Activated CD4-positive, CD25-positive, alpha-beta regulatory T cell treated with anti-CD3 and anti-CD28 coated beads, Interleukin-2, amount 50 U/mL, for 72 hours (primary cell): ENCODE data around the gene NIFK.
"Not testable (repeated sequence)": the region's sequence is repeated elsewhere in the genome, so short reads cannot be mapped to it uniquely, and the experiment has no call there.

ENCODE experiments used
- DNase-seq: peaks from one replicate; pipeline ENCODE4 v3.0.0; 2021

The NIFK gene

DNA sequence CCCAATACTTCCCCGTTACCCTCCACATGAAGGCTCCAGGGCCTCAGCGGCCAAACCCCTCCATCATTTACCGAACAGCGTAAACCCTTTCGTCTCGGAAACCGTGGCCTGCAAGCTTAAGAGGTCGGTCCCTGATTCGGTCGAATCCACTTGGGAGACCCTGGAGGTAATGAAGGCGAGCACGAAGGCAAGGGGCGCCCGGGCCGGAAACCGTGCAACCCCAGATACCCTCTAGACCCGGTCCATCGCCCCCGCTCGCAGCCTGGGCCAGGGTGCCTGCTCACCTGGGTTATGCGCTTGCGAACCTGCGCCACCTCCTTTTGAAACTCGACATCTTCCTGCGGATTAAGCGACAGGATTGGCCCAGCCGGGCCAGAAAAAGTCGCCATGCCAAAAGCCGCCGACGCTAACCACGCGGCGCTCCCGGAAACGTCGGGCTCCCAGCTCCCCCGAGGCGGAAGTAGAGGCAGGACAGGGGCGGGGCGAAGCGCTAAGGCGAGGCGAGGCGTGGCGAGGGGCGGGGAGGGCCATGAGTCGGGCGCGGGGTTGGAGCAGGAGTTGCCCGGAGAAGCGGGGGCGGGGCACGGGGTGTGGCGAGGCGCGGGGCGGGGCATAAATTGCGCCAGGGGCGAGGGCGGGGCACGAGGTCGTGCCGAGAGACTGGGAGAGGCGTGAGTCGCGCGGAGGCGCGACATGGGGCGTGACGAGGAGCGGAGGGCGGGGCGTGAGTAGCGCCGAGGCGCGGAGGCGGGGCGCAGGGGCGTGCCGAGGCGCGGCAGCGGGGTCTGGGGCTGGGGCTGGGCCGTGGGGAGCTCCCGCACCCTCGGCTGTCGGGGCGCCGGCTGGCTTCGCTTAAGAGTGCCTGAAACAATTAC lies at the start of gene NIFK:
TSS of gene NIFK (minus strand) at position 414 of the 875 bp plus-strand sequence. CDS start at position 389, 25 bp downstream.
- peak; percentile 100 for DNase-seq

DNA sequence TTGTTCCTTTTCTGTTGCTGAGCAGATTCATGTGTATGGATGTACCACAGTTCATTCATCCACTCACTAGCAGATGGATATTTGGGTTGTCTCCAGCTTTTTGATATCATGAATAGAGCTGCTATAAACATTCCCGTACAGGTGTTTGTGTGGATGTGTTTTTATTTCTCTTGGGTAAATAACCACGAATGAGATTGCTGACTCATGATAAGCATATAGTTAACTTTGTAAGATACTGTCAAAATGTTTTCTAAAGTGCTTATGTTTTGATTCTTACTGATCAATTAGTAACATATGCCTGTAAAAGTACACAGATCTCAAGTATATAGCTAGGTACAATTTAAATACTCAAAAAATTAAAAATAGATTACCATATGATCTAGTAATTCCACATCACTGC lies 46.5 kb upstream of the NIFK start:
- no peak for DNase-seq

DNA sequence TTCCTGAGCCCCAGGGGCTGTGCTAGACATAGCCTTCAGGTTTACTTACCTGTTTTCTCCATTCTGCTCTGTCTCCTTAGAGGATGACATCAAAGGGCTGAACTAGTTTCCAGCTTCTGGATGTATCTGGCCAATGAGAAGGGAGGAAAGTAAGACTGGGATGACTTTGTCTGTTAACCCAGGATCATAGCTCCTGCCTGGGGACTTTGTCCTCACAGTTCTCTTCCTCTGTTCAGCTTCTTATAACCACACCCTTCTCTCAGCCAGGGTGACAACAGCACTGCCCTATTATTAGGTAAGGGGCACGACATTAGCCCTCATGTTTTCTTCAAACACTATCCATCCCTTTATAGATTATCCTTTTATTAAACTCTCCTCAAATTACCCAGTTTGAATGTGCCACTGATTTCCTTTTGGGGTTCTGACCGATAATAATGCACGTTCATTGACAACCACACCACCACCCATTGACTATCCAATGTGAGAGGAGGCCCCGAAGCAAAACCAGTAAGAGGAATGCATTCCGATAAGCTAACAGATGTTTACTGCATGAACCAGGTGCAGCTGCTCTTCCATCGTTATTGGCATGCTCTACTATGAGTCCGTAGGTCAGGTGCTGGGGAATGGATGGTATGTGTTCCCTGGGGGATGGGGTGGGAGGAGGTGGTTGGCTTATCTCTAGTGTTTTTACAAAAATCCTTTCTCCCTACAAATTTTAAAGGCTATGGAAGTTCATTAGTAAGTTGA lies 42.2 kb upstream of the NIFK start:
- DNase-seq: no peak

DNA sequence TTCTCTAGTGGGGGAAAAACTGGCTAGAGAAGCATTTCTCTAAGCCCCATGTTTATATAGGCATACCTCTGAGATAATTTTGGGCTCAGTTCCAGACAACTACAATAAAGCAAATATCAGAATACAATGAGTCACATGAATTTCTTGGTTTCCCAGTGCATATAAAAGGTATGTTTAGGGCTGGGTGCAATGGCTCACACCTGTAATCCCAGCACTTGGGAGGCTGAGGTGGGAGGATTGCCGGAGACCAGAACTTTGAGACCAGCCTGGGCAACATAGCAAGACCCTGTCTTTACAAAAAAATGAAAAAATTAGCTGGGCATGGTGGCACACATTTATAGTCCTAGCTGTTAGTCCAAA lies 41.0 kb upstream of the NIFK start:
- no peak for DNase-seq

DNA sequence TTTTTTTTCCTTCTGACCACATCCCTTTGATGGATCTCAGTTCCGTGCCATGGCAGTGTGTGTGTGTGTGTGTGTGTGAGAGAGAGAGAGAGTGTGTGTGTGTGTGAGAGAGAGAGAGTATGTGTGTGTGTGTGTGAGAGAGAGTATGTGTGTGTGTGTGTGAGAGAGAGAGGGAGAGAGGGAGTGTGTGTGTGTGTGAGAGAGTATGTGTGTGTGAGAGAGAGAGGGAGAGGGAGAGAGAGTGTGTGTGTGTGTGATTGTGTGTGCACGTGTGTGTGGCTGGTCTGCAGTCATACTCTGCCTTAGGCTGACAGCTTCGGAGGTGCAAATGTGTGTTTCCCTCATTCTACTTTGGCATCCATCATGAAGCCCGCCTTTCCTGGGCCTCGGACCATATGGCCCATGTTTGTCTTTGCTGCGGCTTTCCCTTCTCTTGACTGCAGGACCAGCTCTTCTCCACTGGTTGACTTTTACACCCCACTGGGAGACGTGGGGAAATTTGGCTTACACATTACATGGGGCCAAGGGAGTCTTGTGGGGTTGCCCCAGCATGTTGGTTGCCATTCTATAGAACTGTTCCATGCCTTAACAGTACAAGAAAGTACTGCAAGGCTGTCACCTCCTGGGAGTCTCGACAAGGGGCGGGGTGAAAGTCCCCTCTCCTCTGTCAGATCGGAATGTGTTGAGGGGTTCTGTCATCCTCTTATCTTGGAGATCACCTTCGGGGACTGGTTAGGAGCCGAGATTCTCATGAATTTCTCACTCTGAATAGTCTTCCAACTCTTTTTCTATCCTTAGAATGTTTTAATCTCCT lies 40.4 kb upstream of the NIFK start:
- no peak for DNase-seq

DNA sequence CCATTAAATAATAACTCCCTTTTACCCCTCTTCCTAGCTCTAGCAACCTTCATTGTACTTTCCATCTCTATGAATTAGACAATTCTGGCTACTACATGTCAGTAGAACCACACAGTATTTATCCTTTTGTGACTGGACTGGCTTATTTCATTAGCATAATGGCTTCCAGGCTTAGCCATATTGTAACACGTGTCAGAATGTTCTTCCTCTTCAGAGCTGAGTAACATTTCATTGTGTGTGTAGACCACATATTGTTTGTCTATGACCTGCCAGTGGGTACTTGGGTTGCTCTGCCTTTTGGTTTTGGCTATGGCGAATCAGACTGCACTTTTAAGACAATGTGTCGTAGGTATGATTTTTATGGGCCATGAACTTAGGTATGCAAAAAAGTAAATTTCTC lies 39.7 kb upstream of the NIFK start:
- DNase-seq: no peak

DNA sequence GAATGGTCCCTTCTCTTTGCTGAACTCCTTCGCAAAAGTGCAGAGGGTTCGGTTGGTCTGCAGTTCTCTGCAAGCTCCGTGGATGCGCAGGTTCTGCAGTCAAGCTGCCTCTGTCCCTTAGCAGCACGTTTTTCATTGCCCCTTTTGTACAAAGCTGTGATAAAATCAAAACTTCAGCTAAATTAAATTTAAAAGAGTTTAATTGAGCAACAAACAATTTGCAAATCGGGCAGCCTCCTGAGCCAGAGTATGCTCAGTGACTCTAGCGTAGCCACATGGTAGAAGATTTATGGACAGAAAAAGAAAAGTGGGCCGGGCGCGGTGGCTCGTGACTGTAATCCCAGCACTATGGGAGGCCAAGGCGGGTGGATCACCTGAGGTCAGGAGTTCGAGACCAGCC lies 37.6 kb upstream of the NIFK start:
- DNase-seq: no peak

DNA sequence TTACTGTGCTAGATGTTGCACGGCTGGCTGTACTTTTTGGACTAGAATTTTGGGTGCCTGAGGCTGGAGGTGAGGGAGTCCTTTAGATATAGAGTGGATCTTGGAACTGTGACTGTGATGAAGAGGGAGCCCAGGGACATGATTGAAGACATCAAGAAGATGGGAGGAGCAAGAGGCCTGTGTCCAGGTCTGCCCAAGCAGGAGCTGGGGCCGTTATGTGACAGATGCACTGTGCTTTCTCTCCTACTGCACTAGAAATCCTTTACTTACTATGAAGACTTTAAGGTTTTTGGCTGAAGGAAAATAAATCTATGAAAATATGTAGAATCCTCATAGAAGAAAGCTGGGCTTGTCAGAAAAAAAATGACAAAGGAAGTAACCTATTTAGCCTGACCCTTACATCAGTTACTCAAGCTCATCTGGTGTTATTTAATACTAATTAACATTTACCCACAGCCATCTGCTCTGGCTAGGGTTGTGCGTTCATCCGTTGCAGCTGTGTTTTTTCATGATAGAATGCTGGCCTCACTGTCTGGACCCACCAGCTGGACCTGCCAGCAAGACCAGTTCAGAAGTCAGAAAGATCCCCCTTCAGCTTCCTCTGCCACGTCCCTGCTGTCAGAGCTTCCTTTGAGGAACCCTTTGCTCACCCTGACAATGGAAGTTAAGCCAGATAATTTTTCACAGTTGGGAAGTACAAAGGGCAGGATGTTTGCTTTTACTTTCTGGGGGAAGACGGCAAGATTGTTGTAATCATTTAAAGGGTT lies 35.5 kb upstream of the NIFK start:
- no peak for DNase-seq

GRCh38 chr2:121768143-121768755 lies 31.6 kb upstream of the NIFK start:
- DNase-seq: no peak

- DNase-seq: no peak
Observed at GRCh38 chr2:121766624-121767023, 29.9 kb upstream of the NIFK start.

DNA sequence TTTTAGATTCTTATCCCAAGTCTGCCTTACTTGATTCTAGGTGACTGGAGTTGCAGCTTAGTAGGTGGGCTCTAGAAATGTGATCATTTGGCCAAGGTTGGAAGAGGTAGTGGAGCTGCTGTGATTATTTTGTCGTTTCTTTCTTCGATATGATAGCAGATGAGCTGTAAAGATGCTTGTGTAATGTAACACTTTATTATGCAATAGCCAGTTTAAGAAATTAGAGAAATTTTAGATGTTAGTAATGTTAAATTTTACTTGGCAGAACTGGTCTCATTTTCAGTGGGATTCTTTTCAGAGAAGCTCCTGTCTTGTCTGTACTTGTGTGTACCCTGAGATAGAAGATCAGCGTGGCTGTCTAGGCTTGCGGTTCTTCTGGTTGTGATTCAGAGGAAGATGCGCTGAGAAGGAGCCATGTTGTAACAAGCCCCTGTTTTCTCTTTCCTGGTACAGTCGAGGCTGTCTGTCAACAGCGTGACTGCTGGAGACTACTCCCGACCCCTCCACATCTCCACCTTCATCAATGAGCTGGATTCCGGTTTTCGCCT lies 28.1 kb upstream of the NIFK start:
- DNase-seq: no peak

DNA sequence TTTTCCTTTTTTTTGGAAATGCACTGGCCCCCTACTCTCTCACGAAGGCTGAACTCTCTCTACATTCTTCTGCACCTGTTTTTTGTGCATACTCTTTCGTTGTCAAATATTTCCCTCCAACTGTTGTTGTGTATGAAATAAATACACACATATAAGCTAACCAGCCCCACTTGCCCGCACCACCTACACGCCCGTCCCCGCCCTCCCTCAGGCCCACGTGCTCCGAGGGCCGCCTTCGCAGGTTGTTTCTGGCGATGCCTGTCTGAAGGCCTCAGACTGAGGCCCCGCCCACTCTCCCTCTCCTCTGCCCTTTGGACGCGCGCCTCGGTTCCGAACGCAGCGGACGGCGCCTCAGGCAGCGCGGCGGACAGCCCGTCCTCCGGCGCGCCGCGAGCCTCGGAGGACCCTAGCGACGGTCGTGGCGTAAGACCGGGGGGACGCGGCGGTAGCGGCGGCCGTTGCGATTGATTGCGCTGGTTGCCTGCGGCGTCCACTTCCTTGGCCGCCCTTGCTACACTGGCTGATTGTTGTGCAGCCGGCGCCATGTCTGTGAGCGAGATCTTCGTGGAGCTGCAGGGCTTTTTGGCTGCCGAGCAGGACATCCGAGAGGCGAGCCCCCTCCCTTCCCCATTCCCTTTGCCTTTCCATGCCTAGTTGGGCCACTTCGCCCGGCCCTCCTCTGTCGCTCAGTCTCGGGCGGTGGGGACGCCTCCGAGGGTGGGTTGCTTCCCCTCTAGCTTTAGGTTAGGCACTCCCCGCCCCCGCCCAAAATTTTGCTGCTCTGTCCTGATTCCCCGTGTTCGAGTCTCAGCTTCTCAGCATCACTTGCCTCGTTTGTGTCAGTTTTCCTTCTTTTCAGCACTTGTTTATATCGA lies 18.8 kb upstream of the NIFK start, which contains the start of gene TSN:
TSS of gene TSN (plus strand) at position 415 of the 875 bp plus-strand sequence. CDS start at position 544, 129 bp downstream.
- peak; percentile 97 for DNase-seq

DNA sequence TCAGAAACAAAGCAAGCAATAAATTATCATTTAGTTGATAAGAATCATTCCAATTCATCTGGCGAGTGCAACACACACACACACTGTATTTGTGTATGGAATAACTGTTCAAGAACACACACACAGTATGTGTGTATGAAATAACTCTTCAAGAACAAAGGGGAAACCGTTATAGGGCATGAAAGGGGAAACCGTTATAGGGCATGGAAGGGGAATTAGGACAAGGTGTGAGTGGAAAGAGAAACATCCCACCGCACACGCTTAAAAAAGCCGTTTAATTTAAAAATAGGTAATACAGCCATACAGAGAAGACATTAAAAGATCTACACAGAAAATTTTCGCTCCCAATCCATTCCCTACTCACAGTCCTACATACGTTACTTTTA lies 18.2 kb upstream of the NIFK start:
- DNase-seq: no peak

- no peak for DNase-seq
Observed at GRCh38 chr2:121748202-121748601, 11.5 kb upstream of the NIFK start.

GRCh38 chr2:121746071-121746578 lies 9.4 kb upstream of the NIFK start:
- DNase-seq: no peak

DNA sequence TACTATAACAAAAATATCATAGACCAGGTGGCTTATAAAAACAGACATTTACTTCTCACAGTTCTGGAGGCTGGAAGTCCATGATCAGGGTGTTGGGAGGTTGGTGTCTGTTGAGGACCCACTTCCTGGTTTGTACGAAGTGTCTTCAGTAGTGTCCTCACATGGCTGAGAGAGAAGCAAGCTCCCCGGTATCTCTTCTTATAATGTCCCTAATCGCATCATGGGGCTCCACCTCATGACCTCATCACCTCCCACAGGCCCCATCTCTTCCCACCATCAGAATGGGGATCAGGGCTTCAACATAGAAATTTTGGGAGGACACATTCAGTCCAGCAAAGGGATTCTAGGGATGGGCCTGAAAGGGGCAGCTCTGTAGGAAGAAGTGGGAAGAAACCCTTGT lies 4.8 kb upstream of the NIFK start:
- DNase-seq: no peak

DNA sequence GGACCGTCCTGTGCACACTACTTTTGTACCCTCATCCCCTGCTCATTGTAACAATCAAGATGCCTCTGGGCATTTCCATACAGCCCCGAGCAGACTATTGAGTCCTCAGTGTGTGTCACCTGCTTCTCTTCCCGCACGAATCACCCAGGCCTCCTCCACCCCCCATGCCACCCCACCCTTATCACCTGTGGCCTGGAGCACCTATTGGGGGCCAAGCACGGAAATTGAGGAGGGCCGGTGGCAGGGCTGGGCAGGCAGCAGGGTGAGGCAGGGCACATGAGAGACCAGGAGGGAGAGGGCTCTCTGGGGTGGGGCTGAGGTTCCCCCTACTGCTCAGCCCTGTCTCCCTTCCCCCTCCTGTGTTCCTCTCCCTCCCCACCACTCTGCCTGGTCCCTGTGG lies 4.3 kb upstream of the NIFK start:
- DNase-seq: no peak

- DNase-seq: no peak
Observed at GRCh38 chr2:121736140-121736461, 574 bp downstream of the NIFK start.

DNA sequence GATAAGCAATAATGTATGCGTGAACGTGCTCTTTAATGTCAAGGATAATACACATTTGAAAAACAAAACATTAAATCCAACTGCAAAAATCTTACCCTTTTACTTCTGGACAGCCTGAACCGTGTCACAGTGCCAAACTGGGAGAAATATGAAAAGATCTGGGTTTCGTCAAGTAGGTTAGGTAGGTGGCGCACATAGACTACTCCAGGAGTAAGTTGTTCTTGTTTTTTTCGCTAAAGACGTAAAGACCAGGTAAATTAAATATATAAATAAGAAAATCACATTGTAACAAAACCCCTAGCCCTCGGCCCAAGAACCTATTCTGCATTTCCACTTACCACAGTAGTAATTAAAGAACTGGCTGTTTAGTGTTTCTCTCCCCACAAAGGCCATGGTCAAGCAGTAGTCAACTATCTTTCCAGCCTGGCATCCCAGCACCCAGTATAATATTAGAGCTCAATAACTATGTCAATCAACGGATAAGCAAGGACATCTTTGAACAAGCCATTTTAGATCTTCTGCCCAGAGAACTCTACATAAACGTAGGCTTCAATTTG lies 1.1 kb downstream of the NIFK start:
- no peak for DNase-seq

DNA sequence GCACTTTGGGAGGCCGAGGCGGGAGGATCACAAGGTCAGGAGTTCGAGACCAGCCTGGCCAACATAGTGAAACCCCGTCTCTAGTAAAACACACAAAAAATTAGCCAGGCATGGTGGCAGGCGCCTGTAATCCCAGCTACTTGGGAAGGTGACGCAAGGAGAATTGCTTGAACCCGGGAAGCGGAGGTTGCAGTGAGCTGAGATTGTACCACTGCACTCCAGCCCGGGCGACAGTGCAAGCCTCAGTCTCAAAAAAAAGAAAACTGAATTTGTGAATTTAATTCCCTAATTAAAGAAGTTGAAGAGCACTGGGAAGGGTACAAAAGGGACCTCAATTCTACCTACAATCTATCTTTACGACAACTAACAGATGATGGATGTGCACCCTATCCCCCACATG lies 2.1 kb downstream of the NIFK start:
- not testable (repeated sequence) for DNase-seq
